Spleen (tissue), 11 donors: ENCODE measurements around the gene ANO3. TPM values are rescaled to one million over a fixed set of nuclear protein-coding genes. Genes with fewer than 3 reads are reported as not detected.

Experiments
- DNase-seq: peaks from one replicate; pipeline ENCODE4 v3.0.0-alpha.2; 2020
- H3K27ac ChIP-seq, 8 donors: fragments of 200-600 bp; sonication (generic) in 7 of 8; 1 replicate in 4 of 8; 2 replicates in 4 of 8; pipeline versions ENCODE4 v1.5.0 to v1.8.0; 2016 to 2021; ENCODE audit warnings: inconsistent platforms in 4 of 8, mild to moderate bottlenecking in 4 of 8, moderate library complexity in 1 of 8
- H3K27me3 ChIP-seq, 7 donors: fragments of 200-600 bp; sonication (generic) in 6 of 7; replicated peaks in 1 of 7; 1 replicate in 4 of 7; 2 replicates in 3 of 7; pipeline versions ENCODE4 v1.5.0 to v1.8.0; 2016 to 2021; ENCODE audit warnings: inconsistent platforms in 3 of 7, mild to moderate bottlenecking in 1 of 7
- H3K36me3 ChIP-seq, 6 donors: fragments of 200-600 bp; sonication (generic) in 5 of 6; 1 replicate in 4 of 6; 2 replicates in 2 of 6; pipeline versions ENCODE4 v1.5.0 to v1.8.0; 2016 to 2021; ENCODE audit warnings: inconsistent platforms in 2 of 6
- H3K4me1 ChIP-seq, 6 donors: fragments of 200-600 bp; sonication (generic) in 5 of 6; 1 replicate in 3 of 6; 2 replicates in 3 of 6; pipeline versions ENCODE4 v1.5.0 to v1.8.0; 2016 to 2021; ENCODE audit warnings: inconsistent platforms in 3 of 6
- H3K4me3 ChIP-seq, 8 donors: fragments of 200-600 bp; sonication (generic) in 7 of 8; 1 replicate in 4 of 8; 2 replicates in 4 of 8; pipeline versions ENCODE4 v1.5.0 to v1.8.0; 2016 to 2021; ENCODE audit warnings: inconsistent platforms in 4 of 8, mild to moderate bottlenecking in 4 of 8, moderate library complexity in 2 of 8
- H3K9me3 ChIP-seq, 8 donors: fragments of 200-600 bp; sonication (generic) in 7 of 8; 1 replicate in 4 of 8; 2 replicates in 4 of 8; pipeline versions ENCODE4 v1.5.0 to v1.8.0; 2016 to 2021; ENCODE audit warnings: inconsistent platforms in 4 of 8
- CTCF ChIP-seq, 11 experiments: fragments of 200-600 bp in 7 of 11; fragments of 450-650 bp in 4 of 11; sonication (generic) in 4 of 11; IDR thresholded peaks in 8 of 11; conservative IDR thresholded peaks in 3 of 11; 1 replicate in 7 of 11; 2 replicates in 4 of 11; pipeline versions ENCODE4 v1.4.0 to v1.8.0; 2016 to 2021; ENCODE audit warnings: antibody characterized with exemption in 11 of 11, inconsistent platforms in 4 of 11, mild to moderate bottlenecking in 1 of 11
- POLR2A ChIP-seq, 3 donors: fragments of 450-650 bp; IDR thresholded peaks; one replicate each; pipeline ENCODE4 v1.5.1; 2017; ENCODE audit warnings: antibody characterized with exemption in 3 of 3, mild to moderate bottlenecking in 1 of 3
- POLR2AphosphoS5 ChIP-seq, 3 donors: sonication (generic); formaldehyde crosslinking; IDR thresholded peaks; one replicate each; pipeline ENCODE4 v1.5.1; 2017; ENCODE audit warnings: antibody characterized with exemption in 3 of 3
- WGBS, 5 donors: extraction: QIAGEN DNeasy Blood & Tissue Kit in 3 of 5; methylation state at CpG; one replicate each; pipeline versions ENCODE4 v1.1.5 to v1.1.7; 2013 to 2018; 5-methylcytosine and 5-hydroxymethylcytosine counted together
- intact Hi-C: fragments of 100-400 bp; cut with DNase I; formaldehyde crosslinking; loops from one replicate; pipeline ENCODE4 v1.15.0; 2023; ENCODE audit warnings: low total_unique reads
- polyA plus RNA-seq, 3 donors: library from polyadenylated mRNA; stranded (reverse); fragments of 200-250 nt; gene quantifications; one replicate each; pipeline ENCODE4 v1.2.1, GENCODE V29; 2013
- total RNA-seq, 7 donors: library from RNA; depleted of rRNA in 3 of 7; stranded (reverse); fragments of >200 nt in 3 of 7; fragmentation: NEBNext Ultra II Directional in 4 of 7; extraction: Animal tissue kit (Norgen Biotek cat#: 25700) in 4 of 7; gene quantifications; one replicate each; pipeline versions ENCODE4 v1.1.0 to v1.2.1, GENCODE V29; 2016 to 2021
- donor health status: healthy with polysubstance abuse.
- donor health status: DM: no; HTN: no; CAD: no; lungs with moderate emphysema.
- donor health status: DM: no; HTN: no; CAD: no.
- donor health status: Bipolar disorder and iron deficiency.
- donor health status: healthy.
- donor health status: DM: no; HTN: no; CAD: no.
- donor health status: DM: yes; HTN: yes; CAD: no.

The ANO3 gene
- total and polyA plus RNA-seq, 10 donors: 0.03 to 2.6 (median 0.26) TPM; not detected in 4

GRCh38 chr11:26649884-26650283 lies 318.0 kb downstream of the ANO3 start:
- H3K4me3 ChIP-seq: no peak overlapping the region
- no peak overlapping the region for H3K27ac ChIP-seq
- H3K27me3 ChIP-seq: no peaks in the 10 kb centered on the region
- no peak for DNase-seq
- no peaks in the 10 kb centered on the region for H3K9me3 ChIP-seq
- intact Hi-C loops: no loop called here
- WGBS, 5 donors: 35 to 48% (median 43%) methylated on average over 8 of the region's 8 CpGs
- TF ChIP-seq POLR2A (IDR thresholded peaks at IDR 0.05) (no peak), CTCF (IDR thresholded peaks at IDR 0.05 in 8 of 11, conservative IDR thresholded peaks at IDR 0.05 in 3 of 11) (peak in 8 of 11 experiments; percentile 21 to 59 (median 44))
- no peaks in the 10 kb centered on the region for H3K36me3 ChIP-seq
- H3K4me1 ChIP-seq: no peaks in the 10 kb centered on the region

DNA sequence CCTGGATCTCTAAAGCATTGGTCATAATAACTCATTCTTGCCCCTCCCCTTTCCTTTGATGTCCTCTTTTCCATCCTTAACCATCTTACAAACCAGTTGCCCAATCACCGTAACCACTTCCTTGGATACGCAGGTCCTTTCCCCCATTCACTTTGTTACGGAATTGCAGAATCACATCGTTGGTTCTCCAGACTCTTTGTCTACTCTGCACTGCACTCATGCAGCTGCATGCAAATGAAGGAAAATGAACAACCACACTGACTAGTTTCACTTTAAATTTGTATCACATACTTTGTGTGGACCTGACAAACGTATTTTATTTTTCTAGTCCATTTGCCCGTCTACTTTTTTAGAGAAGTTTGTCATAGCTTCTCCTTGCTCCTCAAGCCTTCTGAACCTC lies 320.0 kb downstream of the ANO3 start:
- TF ChIP-seq POLR2A (IDR thresholded peaks at IDR 0.05) (no peak), POLR2AphosphoS5 (IDR thresholded peaks at IDR 0.05) (no peak), CTCF (IDR thresholded peaks at IDR 0.05 in 8 of 11, conservative IDR thresholded peaks at IDR 0.05 in 3 of 11) (no peak)

DNA sequence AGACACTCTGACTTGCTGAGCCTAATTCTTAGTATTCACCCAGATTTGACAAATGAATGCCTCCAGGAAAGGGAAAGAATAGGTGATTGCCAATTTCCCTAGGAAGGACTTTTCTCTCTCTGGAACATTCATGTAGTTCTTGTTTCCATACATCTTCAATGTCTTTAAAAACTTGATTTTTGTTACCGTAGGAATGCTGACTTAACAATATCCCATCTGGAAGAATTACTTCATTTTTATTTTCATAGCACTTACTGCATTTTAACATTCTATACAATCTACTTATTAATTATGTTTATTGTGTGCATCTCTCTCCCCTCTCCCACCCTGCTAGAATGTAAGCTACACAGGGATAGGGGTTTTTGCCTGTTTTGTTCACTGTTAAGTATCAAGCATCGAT lies 323.4 kb downstream of the ANO3 start:
- intact Hi-C loops: no loop called here
- Histone ChIP-seq H3K27ac (no peak overlapping the region), H3K4me3 (no peak overlapping the region), H3K27me3 (no peaks in the 10 kb centered on the region), H3K36me3 (no peaks in the 10 kb centered on the region), H3K4me1 (no peaks in the 10 kb centered on the region), H3K9me3 (no peaks in the 10 kb centered on the region)
- WGBS, 5 donors: 84 to 98% (median 84%) methylated on average over 2 of the region's 2 CpGs
- no peak for DNase-seq
- TF ChIP-seq POLR2AphosphoS5 (IDR thresholded peaks at IDR 0.05): no peak
- no peak for TF ChIP-seq CTCF (IDR thresholded peaks at IDR 0.05 in 8 of 11, conservative IDR thresholded peaks at IDR 0.05 in 3 of 11)
- no peak for TF ChIP-seq POLR2A (IDR thresholded peaks at IDR 0.05)

More for the DNA sequence above, 320.0 kb downstream of the ANO3 start:
- Histone ChIP-seq H3K27me3 (no peaks in the 10 kb centered on the region), H3K4me1 (no peaks in the 10 kb centered on the region), H3K9me3 (no peaks in the 10 kb centered on the region), H3K36me3 (no peaks in the 10 kb centered on the region), H3K27ac (no peak overlapping the region), H3K4me3 (no peak overlapping the region)
- 67 to 89% (median 74%) methylated on average over 6 of the region's 6 CpGs for WGBS, 5 donors
- intact Hi-C loops: no loop called here
- no peak for DNase-seq

DNA sequence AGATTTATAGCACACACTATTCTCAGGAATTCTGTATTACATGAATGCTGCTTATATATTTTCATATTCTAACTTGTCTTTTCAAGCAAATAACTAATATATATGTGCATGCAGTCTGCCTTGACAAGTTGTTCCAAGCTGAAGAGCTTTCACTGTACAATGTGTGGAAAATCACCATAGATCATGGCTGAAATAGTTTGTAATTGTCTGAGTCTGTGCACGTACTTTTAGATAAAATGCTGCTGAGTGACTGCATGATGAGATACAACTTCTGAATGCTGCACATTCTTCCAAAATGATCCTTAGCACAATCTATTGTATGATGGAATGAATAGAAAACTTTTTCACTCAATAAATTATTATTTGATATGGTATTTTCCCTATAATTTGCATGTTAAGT lies 331.0 kb downstream of the ANO3 start:
- Histone ChIP-seq H3K4me1 (no peaks in the 10 kb centered on the region), H3K27ac (no peak overlapping the region), H3K27me3 (no peaks in the 10 kb centered on the region), H3K4me3 (no peak overlapping the region), H3K36me3 (no peaks in the 10 kb centered on the region), H3K9me3 (no peaks in the 10 kb centered on the region)
- no peak for TF ChIP-seq POLR2AphosphoS5 (IDR thresholded peaks at IDR 0.05)
- no peak for TF ChIP-seq POLR2A (IDR thresholded peaks at IDR 0.05)
- no peak for TF ChIP-seq CTCF (IDR thresholded peaks at IDR 0.05 in 8 of 11, conservative IDR thresholded peaks at IDR 0.05 in 3 of 11)
- intact Hi-C loops: no loop called here
- WGBS, 5 donors: 72 to 87% (median 82%) methylated on average over 1 of the region's 1 CpG
- no peak for DNase-seq
